DND-41 (cell line): ENCODE results near the gene HOXA9.

ENCODE experiments used
- ATAC-seq: fragments of 200-7000 bp; cut with Tn5 transposase; 3 replicates; pipeline ENCODE4 v1.9.1; 2021; ENCODE audit warnings: low read depth; ENCODE audit not compliant: insufficient read depth
- DNase-seq: peaks from one replicate; pipeline ENCODE4 v3.0.0-alpha.2; 2020
- H2AFZ ChIP-seq: 2 replicates; pipeline ENCODE4 v1.6.0; 2012; ENCODE audit warnings: low read depth, low read length
- H3K27ac ChIP-seq: 2 replicates; pipeline ENCODE4 v1.5.1; 2012; ENCODE audit warnings: low read length, inconsistent platforms
- H3K27me3 ChIP-seq: fragments of 200-600 bp; sonication (generic); 2 replicates; pipeline ENCODE4 v1.6.0; 2012; ENCODE audit warnings: low read length, mild to moderate bottlenecking, inconsistent platforms; ENCODE audit not compliant: insufficient read depth, poor library complexity
- H3K36me3 ChIP-seq: 2 replicates; pipeline ENCODE4 v1.5.1; 2012; ENCODE audit warnings: low read length, inconsistent platforms; ENCODE audit not compliant: insufficient read depth
- H3K4me1 ChIP-seq: 2 replicates; pipeline ENCODE4 v1.5.1; 2012; ENCODE audit warnings: mild to moderate bottlenecking, low read length; ENCODE audit not compliant: insufficient read depth
- H3K4me2 ChIP-seq: 2 replicates; pipeline ENCODE4 v1.6.0; 2012; ENCODE audit warnings: mild to moderate bottlenecking, moderate library complexity, low read length, inconsistent platforms; ENCODE audit not compliant: insufficient read depth
- H3K4me3 ChIP-seq, 2 experiments: fragments of 200-600 bp in 1 of 2; shearing (Covaris generic) in 1 of 2; 2 replicates each; pipeline ENCODE4 v1.5.1; 2012 to 2016; ENCODE audit warnings: inconsistent platforms in 2 of 2, low read length in 2 of 2, mild to moderate bottlenecking in 2 of 2, low read depth in 1 of 2, moderate library complexity in 1 of 2
- H3K79me2 ChIP-seq: 2 replicates; pipeline ENCODE4 v1.6.0; 2012; ENCODE audit warnings: low read length, inconsistent platforms; ENCODE audit not compliant: insufficient read depth
- H3K9ac ChIP-seq: 2 replicates; pipeline ENCODE4 v1.6.0; 2012; ENCODE audit warnings: low read depth, mild to moderate bottlenecking, inconsistent platforms, low read length, moderate library complexity
- H3K9me3 ChIP-seq: 2 replicates; pipeline ENCODE4 v1.5.1; 2012; ENCODE audit warnings: low read length, moderate library complexity, mild to moderate bottlenecking, inconsistent platforms; ENCODE audit not compliant: insufficient read depth, severe bottlenecking
- H4K20me1 ChIP-seq: 2 replicates; pipeline ENCODE4 v1.6.0; 2012; ENCODE audit warnings: low read length; ENCODE audit not compliant: insufficient read depth
- CTCF ChIP-seq: IDR thresholded peaks from 2 replicates; pipeline ENCODE4 v1.5.1; 2012; ENCODE audit warnings: borderline replicate concordance, low read length, moderate library complexity, mild to moderate bottlenecking; ENCODE audit not compliant: poor library complexity, severe bottlenecking; ENCODE audit errors: extremely low read depth
- EZH2 ChIP-seq: IDR thresholded peaks from 3 replicates; pipeline ENCODE4 v1.6.1; 2012; ENCODE audit warnings: borderline replicate concordance, low read depth, mild to moderate bottlenecking, moderate library complexity, low read length, inconsistent platforms; ENCODE audit not compliant: severe bottlenecking

Gene HOXA9

GRCh38 chr7:27184337-27185012 lies 19.1 kb upstream of the HOXA9 start:
- Histone ChIP-seq H3K9ac (no peak overlapping the region), H3K9me3 (no peaks in the 10 kb centered on the region), H3K27me3 (peaks cover 14% of the 10 kb centered on the region), H3K4me1 (peaks cover 18% of the 10 kb centered on the region), H3K79me2 (no peaks in the 10 kb centered on the region), H3K4me3 (no peak overlapping the region), H3K27ac (no peak overlapping the region), H3K36me3 (no peaks in the 10 kb centered on the region), H3K4me2 (no peak overlapping the region), H2AFZ (no peak overlapping the region), H4K20me1 (no peaks in the 10 kb centered on the region)
- ATAC-seq (no peak), DNase-seq (no peak)
- no peak for TF ChIP-seq CTCF
- no peak for TF ChIP-seq EZH2

GRCh38 chr7:27183682-27184336 lies 18.5 kb upstream of the HOXA9 start:
- ATAC-seq: no peak
- H3K4me1 ChIP-seq: peaks cover 15% of the 10 kb centered on the region
- no peaks in the 10 kb centered on the region for H3K79me2 ChIP-seq
- no peak overlapping the region for H3K27ac ChIP-seq
- H4K20me1 ChIP-seq: no peaks in the 10 kb centered on the region
- TF ChIP-seq EZH2: no peak
- TF ChIP-seq CTCF: no peak
- H3K9me3 ChIP-seq: no peaks in the 10 kb centered on the region
- H3K4me3 ChIP-seq: no peak overlapping the region
- no peak overlapping the region for H3K4me2 ChIP-seq
- peaks cover 14% of the 10 kb centered on the region for H3K27me3 ChIP-seq
- no peaks in the 10 kb centered on the region for H3K36me3 ChIP-seq
- no peak overlapping the region for H3K9ac ChIP-seq
- DNase-seq: no peak
- no peak overlapping the region for H2AFZ ChIP-seq

GRCh38 chr7:27182861-27183681 lies 17.7 kb upstream of the HOXA9 start:
- no peak overlapping the region for H3K27ac ChIP-seq
- H3K4me2 ChIP-seq: no peak overlapping the region
- H3K9me3 ChIP-seq: no peaks in the 10 kb centered on the region
- peaks cover 10% of the 10 kb centered on the region for H3K27me3 ChIP-seq
- H3K79me2 ChIP-seq: no peaks in the 10 kb centered on the region
- no peak overlapping the region for H3K9ac ChIP-seq
- no peaks in the 10 kb centered on the region for H4K20me1 ChIP-seq
- no peaks in the 10 kb centered on the region for H3K36me3 ChIP-seq
- ATAC-seq (no peak), DNase-seq (no peak)
- H3K4me3 ChIP-seq: no peak overlapping the region
- TF ChIP-seq CTCF (no peak), EZH2 (no peak)
- peaks cover 8% of the 10 kb centered on the region for H3K4me1 ChIP-seq
- no peak overlapping the region for H2AFZ ChIP-seq
